ENCODE results near the gene SLC39A6. TPM values are rescaled to one million over a fixed set of nuclear protein-coding genes. Genes with fewer than 3 reads are reported as not detected.

The SLC39A6 gene
- polyA plus RNA-seq, 1 donor (not counting 4 experiments of a cell fraction or from before 2014, with no cell fraction given): 145 TPM

- FAIRE-seq (no peak), DNase-seq (ENCODE audit: low read depth, low spot score) (no peak)
- Histone ChIP-seq H2AFZ (ENCODE audit: control insufficient read depth, low read length) (no peak overlapping the region), H3K4me3 (ENCODE audit: control insufficient read depth in 2 of 3, extremely low read depth in 1 of 3, insufficient read depth in 2 of 3, low read depth in 1 of 3, low read length in 3 of 3) (no peak overlapping the region), H3K79me2 (ENCODE audit: control insufficient read depth, insufficient read depth, low read length) (no peaks in the 10 kb centered on the region), H3K9me3 (ENCODE audit: control insufficient read depth, low read depth, low read length) (no peaks in the 10 kb centered on the region), H3K27ac (ENCODE audit: control insufficient read depth, insufficient read depth, low read length) (no peak overlapping the region), H3K9me1 (ENCODE audit: control insufficient read depth, extremely low read depth, insufficient read depth, low read length) (no peaks in the 10 kb centered on the region), H3K36me3 (ENCODE audit: control insufficient read depth in 2 of 2, extremely low read depth in 1 of 2, insufficient read depth in 2 of 2, low read length in 2 of 2) (peaks cover 3 to 7% of the 10 kb centered on the region in 2 experiments), H3K27me3 (ENCODE audit: control insufficient read depth, extremely low read depth, insufficient read depth, low read length) (no peaks in the 10 kb centered on the region), H3K9ac (ENCODE audit: control insufficient read depth, extremely low read depth, insufficient read depth, low read length) (no peak overlapping the region), H3K4me2 (ENCODE audit: control insufficient read depth, extremely low read depth, insufficient read depth, low read depth, low read length) (no peak overlapping the region), H3K4me1 (ENCODE audit: control insufficient read depth, extremely low read depth, insufficient read depth, low read length) (no peaks in the 10 kb centered on the region), H4K20me1 (ENCODE audit: control insufficient read depth, extremely low read depth, insufficient read depth, low read length) (no peaks in the 10 kb centered on the region)
- TF ChIP-seq EZH2 (IDR thresholded peaks at IDR 0.05; ENCODE audit: low read length): no peak
- no peak for TF ChIP-seq CTCF (optimal IDR thresholded peaks at IDR 0.05 in 1 of 3, IDR thresholded peaks at IDR 0.05 in 1 of 3, conservative IDR thresholded peaks at IDR 0.05 in 1 of 3; ENCODE audit: extremely low read depth in 1 of 3, insufficient read depth in 2 of 3, low read length in 3 of 3)
- dilution Hi-C loops (cut with MboI; ENCODE audit: extremely low pct_ligation_motif_present, low sequenced_read_pairs): no loop called here
Measured at GRCh38 chr18:36176711-36177110, 47.6 kb upstream of the SLC39A6 start.

GRCh38 chr18:36176177-36176584, 47.0 kb upstream of the SLC39A6 start:
- H3K4me2 ChIP-seq (ENCODE audit: control insufficient read depth, extremely low read depth, insufficient read depth, low read depth, low read length): no peak overlapping the region
- H3K79me2 ChIP-seq (ENCODE audit: control insufficient read depth, insufficient read depth, low read length): no peaks in the 10 kb centered on the region
- no peak overlapping the region for H3K27ac ChIP-seq (ENCODE audit: control insufficient read depth, insufficient read depth, low read length)
- dilution Hi-C loops (cut with MboI; ENCODE audit: extremely low pct_ligation_motif_present, low sequenced_read_pairs): no loop called here
- FAIRE-seq: no peak
- no peak overlapping the region for H2AFZ ChIP-seq (ENCODE audit: control insufficient read depth, low read length)
- TF ChIP-seq EZH2 (IDR thresholded peaks at IDR 0.05; ENCODE audit: low read length) (no peak), CTCF (optimal IDR thresholded peaks at IDR 0.05 in 1 of 3, IDR thresholded peaks at IDR 0.05 in 1 of 3, conservative IDR thresholded peaks at IDR 0.05 in 1 of 3; ENCODE audit: extremely low read depth in 1 of 3, insufficient read depth in 2 of 3, low read length in 3 of 3) (no peak)
- H3K9ac ChIP-seq (ENCODE audit: control insufficient read depth, extremely low read depth, insufficient read depth, low read length): no peak overlapping the region
- no peaks in the 10 kb centered on the region for H4K20me1 ChIP-seq (ENCODE audit: control insufficient read depth, extremely low read depth, insufficient read depth, low read length)
- H3K4me1 ChIP-seq (ENCODE audit: control insufficient read depth, extremely low read depth, insufficient read depth, low read length): no peaks in the 10 kb centered on the region
- peaks cover 7 to 8% of the 10 kb centered on the region in 2 experiments for H3K36me3 ChIP-seq (ENCODE audit: control insufficient read depth in 2 of 2, extremely low read depth in 1 of 2, insufficient read depth in 2 of 2, low read length in 2 of 2)
- H3K4me3 ChIP-seq (ENCODE audit: control insufficient read depth in 2 of 3, extremely low read depth in 1 of 3, insufficient read depth in 2 of 3, low read depth in 1 of 3, low read length in 3 of 3): no peak overlapping the region
- DNase-seq (ENCODE audit: low read depth, low spot score): no peak
- H3K9me1 ChIP-seq (ENCODE audit: control insufficient read depth, extremely low read depth, insufficient read depth, low read length): no peaks in the 10 kb centered on the region
- H3K9me3 ChIP-seq (ENCODE audit: control insufficient read depth, low read depth, low read length): no peaks in the 10 kb centered on the region
- no peaks in the 10 kb centered on the region for H3K27me3 ChIP-seq (ENCODE audit: control insufficient read depth, extremely low read depth, insufficient read depth, low read length)
